PFSK-1 (cell line): ENCODE data around the gene HSPE1.

Experiments
- FOXP2 ChIP-seq: optimal IDR thresholded peaks from 2 replicates; pipeline ENCODE3; 2011; ENCODE audit warnings: borderline replicate concordance, control low read depth, inconsistent platforms; ENCODE audit not compliant: insufficient read depth; ENCODE audit errors: extremely low read length, extremely low read depth
- POLR2AphosphoS5 ChIP-seq: IDR thresholded peaks from 2 replicates; pipeline ENCODE4 v1.6.1; 2012; ENCODE audit warnings: low read depth, mild to moderate bottlenecking, control low read depth, low read length, moderate library complexity
- SIN3A ChIP-seq: IDR thresholded peaks from 2 replicates; pipeline ENCODE4 v1.6.1; 2012; ENCODE audit warnings: mild to moderate bottlenecking, low read length, moderate library complexity, borderline replicate concordance; ENCODE audit not compliant: insufficient read depth
- TAF1 ChIP-seq: IDR thresholded peaks from 2 replicates; pipeline ENCODE4 v1.6.1; 2012; ENCODE audit warnings: low read length, control low read depth, borderline replicate concordance; ENCODE audit not compliant: insufficient read depth
- TF ChIP-seq, protein P1 (sequence below), 2 experiments: IDR thresholded peaks; 2 replicates each; pipeline versions ENCODE4 v1.6.1 to v1.8.0; 2011 to 2012; ENCODE audit warnings: low read depth in 2 of 2, low read length in 2 of 2, control low read depth in 1 of 2, inconsistent platforms in 1 of 2, mild to moderate bottlenecking in 1 of 2, moderate library complexity in 1 of 2; ENCODE audit not compliant: insufficient read depth in 1 of 2

HSPE1 gene

GRCh38 chr2:197495433-197496134 lies 4.6 kb upstream of the HSPE1 start:
- TF ChIP-seq TAF1 (no peak), SIN3A (no peak), POLR2AphosphoS5 (no peak), FOXP2 (no peak)
- TF ChIP-seq, protein P1, sequence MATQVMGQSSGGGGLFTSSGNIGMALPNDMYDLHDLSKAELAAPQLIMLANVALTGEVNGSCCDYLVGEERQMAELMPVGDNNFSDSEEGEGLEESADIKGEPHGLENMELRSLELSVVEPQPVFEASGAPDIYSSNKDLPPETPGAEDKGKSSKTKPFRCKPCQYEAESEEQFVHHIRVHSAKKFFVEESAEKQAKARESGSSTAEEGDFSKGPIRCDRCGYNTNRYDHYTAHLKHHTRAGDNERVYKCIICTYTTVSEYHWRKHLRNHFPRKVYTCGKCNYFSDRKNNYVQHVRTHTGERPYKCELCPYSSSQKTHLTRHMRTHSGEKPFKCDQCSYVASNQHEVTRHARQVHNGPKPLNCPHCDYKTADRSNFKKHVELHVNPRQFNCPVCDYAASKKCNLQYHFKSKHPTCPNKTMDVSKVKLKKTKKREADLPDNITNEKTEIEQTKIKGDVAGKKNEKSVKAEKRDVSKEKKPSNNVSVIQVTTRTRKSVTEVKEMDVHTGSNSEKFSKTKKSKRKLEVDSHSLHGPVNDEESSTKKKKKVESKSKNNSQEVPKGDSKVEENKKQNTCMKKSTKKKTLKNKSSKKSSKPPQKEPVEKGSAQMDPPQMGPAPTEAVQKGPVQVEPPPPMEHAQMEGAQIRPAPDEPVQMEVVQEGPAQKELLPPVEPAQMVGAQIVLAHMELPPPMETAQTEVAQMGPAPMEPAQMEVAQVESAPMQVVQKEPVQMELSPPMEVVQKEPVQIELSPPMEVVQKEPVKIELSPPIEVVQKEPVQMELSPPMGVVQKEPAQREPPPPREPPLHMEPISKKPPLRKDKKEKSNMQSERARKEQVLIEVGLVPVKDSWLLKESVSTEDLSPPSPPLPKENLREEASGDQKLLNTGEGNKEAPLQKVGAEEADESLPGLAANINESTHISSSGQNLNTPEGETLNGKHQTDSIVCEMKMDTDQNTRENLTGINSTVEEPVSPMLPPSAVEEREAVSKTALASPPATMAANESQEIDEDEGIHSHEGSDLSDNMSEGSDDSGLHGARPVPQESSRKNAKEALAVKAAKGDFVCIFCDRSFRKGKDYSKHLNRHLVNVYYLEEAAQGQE (IDR thresholded peaks at IDR 0.05; ENCODE audit: insufficient read depth in 1 of 2, low read depth in 2 of 2, low read length in 2 of 2) = no peak

DNA sequence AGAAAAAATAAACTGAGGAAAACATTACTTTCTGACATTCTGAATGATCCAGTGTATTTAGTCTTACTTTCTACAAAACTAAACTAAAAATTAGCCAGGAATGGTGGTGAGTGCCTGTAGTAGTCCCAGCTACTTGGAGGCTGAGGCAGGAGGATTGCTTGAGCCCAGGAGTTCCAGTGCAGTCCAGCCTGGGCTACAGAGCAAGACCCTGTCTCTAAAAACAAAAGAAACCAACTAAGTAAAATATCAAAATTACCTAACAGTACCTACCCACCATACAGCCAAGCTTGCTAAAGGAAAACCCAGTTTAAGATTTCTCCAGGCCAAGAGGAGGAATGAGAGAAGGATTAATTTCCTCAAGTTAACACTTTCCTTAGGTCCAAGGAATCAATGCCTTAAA lies 3.5 kb upstream of the HSPE1 start:
- TF ChIP-seq, protein P1 (IDR thresholded peaks at IDR 0.05; ENCODE audit: insufficient read depth in 1 of 2, low read depth in 2 of 2, low read length in 2 of 2) = no peak
- no peak for TF ChIP-seq POLR2AphosphoS5
- TF ChIP-seq FOXP2 = no peak
- no peak for TF ChIP-seq TAF1
- no peak for TF ChIP-seq SIN3A

GRCh38 chr2:197497326-197497725 lies 2.9 kb upstream of the HSPE1 start:
- no peak for TF ChIP-seq FOXP2
- TF ChIP-seq, protein P1 (IDR thresholded peaks at IDR 0.05; ENCODE audit: insufficient read depth in 1 of 2, low read depth in 2 of 2, low read length in 2 of 2) = no peak
- TF ChIP-seq SIN3A = no peak
- no peak for TF ChIP-seq POLR2AphosphoS5
- TF ChIP-seq TAF1 = no peak

DNA sequence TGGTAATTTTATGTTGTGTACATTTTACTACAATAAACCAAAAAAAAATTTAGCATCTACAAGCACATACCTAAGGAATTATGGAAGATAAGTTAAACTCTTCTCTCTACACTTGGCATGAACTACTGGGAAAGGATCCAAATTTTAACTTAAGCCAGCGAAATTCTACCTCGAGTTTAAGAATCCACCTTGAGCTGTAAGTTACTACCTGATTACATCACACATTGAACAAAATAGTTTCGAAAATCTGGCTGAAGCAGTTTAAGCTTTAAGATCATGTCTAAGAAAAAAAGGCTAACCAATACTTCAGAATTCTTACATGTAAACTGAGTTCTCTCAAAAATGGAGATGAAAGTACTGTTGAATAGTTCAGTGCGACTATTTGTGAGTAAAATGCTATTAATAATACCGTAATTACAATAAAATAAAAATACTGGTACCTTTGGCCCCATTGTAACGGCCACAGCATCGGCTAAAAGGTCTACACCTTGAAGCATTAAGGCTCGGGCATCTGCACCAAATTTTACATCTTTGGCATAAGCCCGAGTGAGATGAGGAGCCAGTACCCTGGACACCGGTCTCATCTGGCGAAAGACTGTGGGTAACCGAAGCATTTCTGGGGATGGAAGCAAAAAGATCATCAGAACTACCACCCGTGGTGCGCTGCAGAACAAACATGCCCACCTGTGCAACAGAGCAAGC lies 1.8 kb upstream of the HSPE1 start:
- TF ChIP-seq TAF1 (0 out of 2 replicates have a peak, but pooled peaks have one; percentile 17), POLR2AphosphoS5 (no peak), SIN3A (no peak), FOXP2 (no peak)
- TF ChIP-seq, protein P1 (IDR thresholded peaks at IDR 0.05; ENCODE audit: insufficient read depth in 1 of 2, low read depth in 2 of 2, low read length in 2 of 2) = no peak
